ENCODE measurements around the gene NKPD1. TPM values are rescaled to one million over a fixed set of nuclear protein-coding genes. Genes with fewer than 3 reads are reported as not detected.

Gene NKPD1
- total and polyA plus RNA-seq, 2 donors (not counting 1 experiment from before 2014, with no cell fraction given), result 0.27 to 0.36 TPM

GRCh38 chr19:45189971-45190370 is 29.2 kb upstream of the NKPD1 start:
- H3K4me3 Mint-ChIP-seq, result no peak overlapping the region
- no peak overlapping the region for H3K4me3 ChIP-seq (ENCODE audit: control extremely low read depth in 1 of 5, extremely low read depth in 1 of 5, insufficient read depth in 1 of 5, low read depth in 2 of 5, low read length in 4 of 5)
- peaks cover 0 to 2% (median 0%) of the 10 kb centered on the region in 3 donors for H3K9me3 ChIP-seq (ENCODE audit: control extremely low read depth in 1 of 3, control insufficient read depth in 2 of 3, insufficient read depth in 1 of 3, low read length in 2 of 3)
- peaks cover 7% of the 10 kb centered on the region for H3K4me1 Mint-ChIP-seq
- no peaks in the 10 kb centered on the region for H3K9me3 Mint-ChIP-seq (ENCODE audit: insufficient read depth)
- H4K20me1 ChIP-seq (ENCODE audit: control insufficient read depth, insufficient read depth, low read length, poor library complexity, severe bottlenecking), result peaks cover 2% of the 10 kb centered on the region
- no peak overlapping the region for H3K9ac ChIP-seq (ENCODE audit: low read length)
- POLR2A ChIA-PET, result no interaction called here
- H2AFZ ChIP-seq (ENCODE audit: insufficient read depth, low read depth, low read length, poor library complexity, severe bottlenecking), result no peak overlapping the region
- WGBS (ENCODE audit: insufficient coverage), result no CpG with 5 or more reads among the region's 1 CpG
- CTCF ChIA-PET, result interaction anchor here (0.7 kb wide), 1 partner anchor 299 kb away, joined by 3 read pairs; the partner anchor contains the start of gene TOMM40
- no peak for DNase-seq
- H3K27me3 Mint-ChIP-seq, result no peaks in the 10 kb centered on the region
- H3K27ac Mint-ChIP-seq, result no peak overlapping the region
- H3K4me1 ChIP-seq (ENCODE audit: control insufficient read depth in 2 of 2, insufficient read depth in 2 of 2, low read length in 2 of 2), result peaks cover 6 to 10% of the 10 kb centered on the region in 2 donors
- ATAC-seq (ENCODE audit: low read depth), result no peak
- no peaks in the 10 kb centered on the region for H3K27me3 ChIP-seq (replicated peaks in 1 of 4; ENCODE audit: control extremely low read depth in 1 of 4, control insufficient read depth in 3 of 4, insufficient read depth in 4 of 4, low read length in 3 of 4)
- no peaks in the 10 kb centered on the region for H3K79me2 ChIP-seq (ENCODE audit: control insufficient read depth, insufficient read depth, low read length)
- H3K36me3 ChIP-seq (replicated peaks in 1 of 2; ENCODE audit: control extremely low read depth in 1 of 2, control insufficient read depth in 1 of 2, extremely low read depth in 1 of 2, insufficient read depth in 2 of 2, low read length in 1 of 2), result no peaks in the 10 kb centered on the region
- no peak overlapping the region for H3K4me2 ChIP-seq (replicated peaks; ENCODE audit: low read depth, low read length, poor library complexity, severe bottlenecking)
- intact Hi-C loops (cut with micrococcal nuclease), result no loop called here
- no peak overlapping the region for H3K27ac ChIP-seq (ENCODE audit: low read length in 2 of 2)
- TF ChIP-seq CTCF (IDR thresholded peaks at IDR 0.05), result no peak
- TF ChIP-seq EZH2 (IDR thresholded peaks at IDR 0.05; ENCODE audit: borderline replicate concordance, insufficient read depth, low read depth, low read length, poor library complexity, severe bottlenecking), result no peak

GRCh38 chr19:45187421-45188100 is 26.8 kb upstream of the NKPD1 start:
- Histone ChIP-seq H3K9me3 (ENCODE audit: control extremely low read depth in 1 of 3, control insufficient read depth in 2 of 3, insufficient read depth in 1 of 3, low read length in 2 of 3) (peaks cover 0 to 2% (median 0%) of the 10 kb centered on the region in 3 donors), H3K4me3 (ENCODE audit: control extremely low read depth in 1 of 5, extremely low read depth in 1 of 5, insufficient read depth in 1 of 5, low read depth in 2 of 5, low read length in 4 of 5) (no peak overlapping the region), H3K27me3 (replicated peaks in 1 of 4; ENCODE audit: control extremely low read depth in 1 of 4, control insufficient read depth in 3 of 4, insufficient read depth in 4 of 4, low read length in 3 of 4) (no peaks in the 10 kb centered on the region), H3K4me1 (ENCODE audit: control insufficient read depth in 2 of 2, insufficient read depth in 2 of 2, low read length in 2 of 2) (peaks cover 12 to 21% of the 10 kb centered on the region in 2 donors), H3K27ac (ENCODE audit: low read length in 2 of 2) (no peak overlapping the region), H2AFZ (ENCODE audit: insufficient read depth, low read depth, low read length, poor library complexity, severe bottlenecking) (peak overlapping the region; percentile 53), H3K4me2 (replicated peaks; ENCODE audit: low read depth, low read length, poor library complexity, severe bottlenecking) (peak overlapping the region; percentile 45), H3K36me3 (replicated peaks in 1 of 2; ENCODE audit: control extremely low read depth in 1 of 2, control insufficient read depth in 1 of 2, extremely low read depth in 1 of 2, insufficient read depth in 2 of 2, low read length in 1 of 2) (no peaks in the 10 kb centered on the region), H3K9ac (ENCODE audit: low read length) (no peak overlapping the region), H3K79me2 (ENCODE audit: control insufficient read depth, insufficient read depth, low read length) (peaks cover 17% of the 10 kb centered on the region), H4K20me1 (ENCODE audit: control insufficient read depth, insufficient read depth, low read length, poor library complexity, severe bottlenecking) (peaks cover 15% of the 10 kb centered on the region)
- WGBS (ENCODE audit: insufficient coverage), result 31% methylated on average over 10 of the region's 12 CpGs
- peak; percentile 71 for DNase-seq
- ChIA-PET POLR2A (interaction anchor here (1.2 kb wide), 1 partner anchor 95 kb away, joined by 4 read pairs; the partner anchor contains the start of gene PPP1R37), CTCF (interaction anchor here (0.6 to 2.6 kb wide), 12 partner anchors 9 to 1154 kb away, joined by 4 to 19 read pairs (median 5); partner anchors contain the start of genes APOE, BLOC1S3, CLPTM1 and TRAPPC6A)
- peak; percentile 85 for TF ChIP-seq CTCF (IDR thresholded peaks at IDR 0.05)
- TF ChIP-seq EZH2 (IDR thresholded peaks at IDR 0.05; ENCODE audit: borderline replicate concordance, insufficient read depth, low read depth, low read length, poor library complexity, severe bottlenecking), result no peak
- Mint-ChIP-seq H3K9me3 (ENCODE audit: insufficient read depth) (no peaks in the 10 kb centered on the region), H3K4me1 (peaks cover 21% of the 10 kb centered on the region), H3K4me3 (peak overlapping the region; percentile 18), H3K27ac (peak overlapping the region; percentile 50), H3K27me3 (no peaks in the 10 kb centered on the region)
- peak; percentile 84 for ATAC-seq (ENCODE audit: low read depth)
- intact Hi-C loops (cut with micrococcal nuclease), result loop anchor here (1.0 kb wide), 1 partner anchor 284 kb away; no protein-coding TSS in a partner anchor

Measured in B cell (primary cell).